Measurements from ENCODE around the gene NDUFA1. TPM values are rescaled to one million over a fixed set of nuclear protein-coding genes. Genes with fewer than 3 reads are reported as not detected.
"Not testable (repeated sequence)": the region's sequence is repeated elsewhere in the genome, so short reads cannot be mapped to it uniquely, and the experiment has no call there.

The NDUFA1 gene
- polyA plus RNA-seq, 1 donor (not counting 4 experiments of a cell fraction or from before 2014, with no cell fraction given) = 282 TPM

DNA sequence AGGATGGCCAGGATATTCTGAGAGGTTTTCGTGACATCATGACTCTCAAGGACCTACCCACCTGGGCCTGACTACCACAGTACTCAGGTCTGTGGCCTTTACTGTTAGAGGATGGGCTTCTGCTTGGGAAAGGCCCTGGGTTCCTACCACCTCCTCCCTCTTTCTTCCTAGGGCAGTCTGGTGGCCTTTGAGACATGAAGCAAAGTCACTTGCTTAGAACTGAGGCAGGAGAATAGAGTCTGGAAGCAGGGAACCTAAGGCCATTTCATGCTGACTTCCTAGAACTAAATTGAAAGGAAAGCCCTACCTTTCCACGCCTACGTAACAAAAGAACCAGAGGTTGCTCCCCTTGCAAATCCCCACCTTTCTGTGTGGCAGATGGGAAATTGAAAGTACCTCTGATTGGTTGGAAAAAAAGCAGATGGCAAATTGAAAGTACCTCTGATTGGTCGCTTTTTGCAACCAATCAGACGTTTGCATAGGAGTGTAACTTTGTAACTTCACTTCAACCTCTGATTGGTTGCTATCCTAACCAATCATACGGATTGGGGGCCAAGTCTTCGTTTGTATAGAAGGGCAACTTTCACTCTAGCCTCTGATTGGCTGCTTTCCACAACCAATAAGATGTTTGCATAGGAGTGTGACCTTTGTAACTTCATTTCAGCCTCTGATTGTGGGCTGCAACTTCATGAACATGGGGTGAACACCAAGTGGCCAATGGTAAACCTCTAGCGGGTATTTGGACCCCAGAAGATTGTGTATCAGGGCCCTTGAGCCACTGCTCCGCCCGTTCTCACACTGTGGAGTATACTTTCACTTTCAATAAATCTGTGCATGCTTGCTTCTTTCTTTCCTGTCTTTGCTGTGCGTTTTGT is 14.2 kb downstream of the NDUFA1 start:
- DNase-seq (ENCODE audit: low read depth, low spot score) (no peak), FAIRE-seq (no peak)
- Histone ChIP-seq H3K4me1 (ENCODE audit: control insufficient read depth, extremely low read depth, insufficient read depth, low read length) (no peaks in the 10 kb centered on the region), H3K27ac (ENCODE audit: control insufficient read depth, insufficient read depth, low read length) (no peak overlapping the region), H3K27me3 (ENCODE audit: control insufficient read depth, extremely low read depth, insufficient read depth, low read length) (no peaks in the 10 kb centered on the region), H3K4me3 (ENCODE audit: control insufficient read depth in 2 of 3, extremely low read depth in 1 of 3, insufficient read depth in 2 of 3, low read depth in 1 of 3, low read length in 3 of 3) (no peak overlapping the region), H4K20me1 (ENCODE audit: control insufficient read depth, extremely low read depth, insufficient read depth, low read length) (no peaks in the 10 kb centered on the region), H3K9me1 (ENCODE audit: control insufficient read depth, extremely low read depth, insufficient read depth, low read length) (no peaks in the 10 kb centered on the region), H2AFZ (ENCODE audit: control insufficient read depth, low read length) (no peak overlapping the region), H3K36me3 (ENCODE audit: control insufficient read depth in 2 of 2, extremely low read depth in 1 of 2, insufficient read depth in 2 of 2, low read length in 2 of 2) (no peaks in the 10 kb centered on the region), H3K9ac (ENCODE audit: control insufficient read depth, extremely low read depth, insufficient read depth, low read length) (no peak overlapping the region), H3K4me2 (ENCODE audit: control insufficient read depth, extremely low read depth, insufficient read depth, low read depth, low read length) (no peak overlapping the region), H3K79me2 (ENCODE audit: control insufficient read depth, insufficient read depth, low read length) (no peaks in the 10 kb centered on the region), H3K9me3 (ENCODE audit: control insufficient read depth, low read depth, low read length) (no peaks in the 10 kb centered on the region)
- TF ChIP-seq EZH2 (IDR thresholded peaks at IDR 0.05; ENCODE audit: low read length) = no peak
- TF ChIP-seq, protein P1, sequence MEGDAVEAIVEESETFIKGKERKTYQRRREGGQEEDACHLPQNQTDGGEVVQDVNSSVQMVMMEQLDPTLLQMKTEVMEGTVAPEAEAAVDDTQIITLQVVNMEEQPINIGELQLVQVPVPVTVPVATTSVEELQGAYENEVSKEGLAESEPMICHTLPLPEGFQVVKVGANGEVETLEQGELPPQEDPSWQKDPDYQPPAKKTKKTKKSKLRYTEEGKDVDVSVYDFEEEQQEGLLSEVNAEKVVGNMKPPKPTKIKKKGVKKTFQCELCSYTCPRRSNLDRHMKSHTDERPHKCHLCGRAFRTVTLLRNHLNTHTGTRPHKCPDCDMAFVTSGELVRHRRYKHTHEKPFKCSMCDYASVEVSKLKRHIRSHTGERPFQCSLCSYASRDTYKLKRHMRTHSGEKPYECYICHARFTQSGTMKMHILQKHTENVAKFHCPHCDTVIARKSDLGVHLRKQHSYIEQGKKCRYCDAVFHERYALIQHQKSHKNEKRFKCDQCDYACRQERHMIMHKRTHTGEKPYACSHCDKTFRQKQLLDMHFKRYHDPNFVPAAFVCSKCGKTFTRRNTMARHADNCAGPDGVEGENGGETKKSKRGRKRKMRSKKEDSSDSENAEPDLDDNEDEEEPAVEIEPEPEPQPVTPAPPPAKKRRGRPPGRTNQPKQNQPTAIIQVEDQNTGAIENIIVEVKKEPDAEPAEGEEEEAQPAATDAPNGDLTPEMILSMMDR (optimal IDR thresholded peaks at IDR 0.05 in 1 of 3, IDR thresholded peaks at IDR 0.05 in 1 of 3, conservative IDR thresholded peaks at IDR 0.05 in 1 of 3; ENCODE audit: extremely low read depth in 1 of 3, insufficient read depth in 2 of 3, low read length in 3 of 3) = no peak
- dilution Hi-C loops (cut with MboI; ENCODE audit: extremely low pct_ligation_motif_present, low sequenced_read_pairs) = no loop called here

DNA sequence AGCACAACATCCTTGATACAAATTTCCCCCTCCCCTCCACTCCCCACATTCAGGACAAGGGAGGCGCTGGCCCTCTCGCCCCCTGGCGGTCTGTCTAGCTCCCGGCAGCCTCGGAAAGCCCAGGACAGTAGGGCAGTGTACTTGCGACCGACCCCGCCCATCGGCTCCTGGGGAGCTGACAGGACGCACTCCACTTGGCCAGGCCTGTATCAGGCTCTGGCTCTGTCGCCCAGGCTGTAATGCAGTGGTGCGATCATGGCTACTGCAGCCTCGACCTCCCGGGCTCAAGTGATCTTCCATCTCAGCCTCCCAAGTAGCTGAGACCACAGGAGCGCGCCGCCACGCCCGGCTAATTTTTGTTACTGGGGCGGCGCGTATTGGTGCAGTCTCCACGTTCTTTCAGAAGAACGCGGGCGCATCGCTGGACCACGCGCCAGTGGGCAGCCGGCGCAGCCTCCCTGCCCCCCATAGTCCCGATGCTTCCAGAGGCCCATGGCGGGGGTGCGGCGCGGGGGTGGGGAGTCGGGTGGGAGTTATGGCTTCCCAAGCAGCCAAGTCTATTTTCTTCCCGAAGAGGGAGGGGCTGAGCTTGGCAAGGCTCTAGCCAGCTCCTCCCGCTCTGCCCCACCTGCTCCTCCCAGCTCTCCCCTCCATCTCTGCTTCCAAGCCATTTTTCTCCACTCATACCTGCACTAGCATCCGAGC is 16.2 kb downstream of the NDUFA1 start:
- dilution Hi-C loops (cut with MboI; ENCODE audit: extremely low pct_ligation_motif_present, low sequenced_read_pairs) = no loop called here

DNA sequence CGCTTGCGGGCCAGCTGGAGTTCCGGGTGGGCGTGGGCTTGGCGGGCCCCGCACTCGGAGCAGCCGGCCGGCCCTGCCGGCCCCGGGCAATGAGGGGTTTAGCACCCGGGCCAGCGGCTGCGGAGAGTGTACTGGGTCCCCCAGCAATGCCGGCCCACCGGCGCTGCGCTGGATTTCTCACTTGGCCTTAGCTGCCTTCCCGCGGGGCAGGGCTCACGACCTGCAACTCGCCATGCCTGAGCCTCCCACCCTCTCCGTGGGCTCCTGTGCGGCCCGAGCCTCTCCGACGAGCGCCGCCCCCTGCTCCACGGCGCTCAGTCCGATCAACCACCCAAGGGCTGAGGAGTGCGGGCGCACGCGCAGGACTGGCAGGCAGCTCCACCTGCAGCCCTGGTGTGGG is 19.0 kb downstream of the NDUFA1 start:
- H3K4me2 ChIP-seq (ENCODE audit: control insufficient read depth, extremely low read depth, insufficient read depth, low read depth, low read length); FAIRE-seq; H3K9ac ChIP-seq (ENCODE audit: control insufficient read depth, extremely low read depth, insufficient read depth, low read length); H3K9me1 ChIP-seq (ENCODE audit: control insufficient read depth, extremely low read depth, insufficient read depth, low read length); H3K36me3 ChIP-seq (ENCODE audit: control insufficient read depth in 2 of 2, extremely low read depth in 1 of 2, insufficient read depth in 2 of 2, low read length in 2 of 2); H2AFZ ChIP-seq (ENCODE audit: control insufficient read depth, low read length); H3K79me2 ChIP-seq (ENCODE audit: control insufficient read depth, insufficient read depth, low read length); DNase-seq (ENCODE audit: low read depth, low spot score); H4K20me1 ChIP-seq (ENCODE audit: control insufficient read depth, extremely low read depth, insufficient read depth, low read length); H3K9me3 ChIP-seq (ENCODE audit: control insufficient read depth, low read depth, low read length); H3K27ac ChIP-seq (ENCODE audit: control insufficient read depth, insufficient read depth, low read length); H3K4me3 ChIP-seq (ENCODE audit: control insufficient read depth in 2 of 3, extremely low read depth in 1 of 3, insufficient read depth in 2 of 3, low read depth in 1 of 3, low read length in 3 of 3); H3K27me3 ChIP-seq (ENCODE audit: control insufficient read depth, extremely low read depth, insufficient read depth, low read length); H3K4me1 ChIP-seq (ENCODE audit: control insufficient read depth, extremely low read depth, insufficient read depth, low read length); dilution Hi-C loops (cut with MboI; ENCODE audit: extremely low pct_ligation_motif_present, low sequenced_read_pairs): not testable (repeated sequence)

More for the DNA sequence above, 16.2 kb downstream of the NDUFA1 start:
- Histone ChIP-seq H3K9me3 (ENCODE audit: control insufficient read depth, low read depth, low read length) (no peaks in the 10 kb centered on the region), H3K9ac (ENCODE audit: control insufficient read depth, extremely low read depth, insufficient read depth, low read length) (no peak overlapping the region), H3K4me2 (ENCODE audit: control insufficient read depth, extremely low read depth, insufficient read depth, low read depth, low read length) (peak overlapping the region; percentile 8), H3K27ac (ENCODE audit: control insufficient read depth, insufficient read depth, low read length) (no peak overlapping the region), H4K20me1 (ENCODE audit: control insufficient read depth, extremely low read depth, insufficient read depth, low read length) (no peaks in the 10 kb centered on the region), H3K4me1 (ENCODE audit: control insufficient read depth, extremely low read depth, insufficient read depth, low read length) (no peaks in the 10 kb centered on the region), H3K27me3 (ENCODE audit: control insufficient read depth, extremely low read depth, insufficient read depth, low read length) (no peaks in the 10 kb centered on the region), H3K36me3 (ENCODE audit: control insufficient read depth in 2 of 2, extremely low read depth in 1 of 2, insufficient read depth in 2 of 2, low read length in 2 of 2) (no peaks in the 10 kb centered on the region), H3K4me3 (ENCODE audit: control insufficient read depth in 2 of 3, extremely low read depth in 1 of 3, insufficient read depth in 2 of 3, low read depth in 1 of 3, low read length in 3 of 3) (no peak overlapping the region), H2AFZ (ENCODE audit: control insufficient read depth, low read length) (peak overlapping the region; percentile 14), H3K9me1 (ENCODE audit: control insufficient read depth, extremely low read depth, insufficient read depth, low read length) (no peaks in the 10 kb centered on the region), H3K79me2 (ENCODE audit: control insufficient read depth, insufficient read depth, low read length) (no peaks in the 10 kb centered on the region)
- TF ChIP-seq EZH2 (IDR thresholded peaks at IDR 0.05; ENCODE audit: low read length) = no peak
- TF ChIP-seq, protein P1 (optimal IDR thresholded peaks at IDR 0.05 in 1 of 3, IDR thresholded peaks at IDR 0.05 in 1 of 3, conservative IDR thresholded peaks at IDR 0.05 in 1 of 3; ENCODE audit: extremely low read depth in 1 of 3, insufficient read depth in 2 of 3, low read length in 3 of 3) = peak; percentile 39 to 57 (median 50)
- DNase-seq (ENCODE audit: low read depth, low spot score) = no peak
- no peak for FAIRE-seq
